GM19328 (cell line): ENCODE results near the gene CLMP.

Experiments used
- ATAC-seq: cut with Tn5 transposase; IDR thresholded peaks from one replicate; pipeline ENCODE4 v1.9.1; 2021; ENCODE audit warnings: mild to moderate bottlenecking, moderate library complexity; ENCODE audit not compliant: unreplicated experiment

Gene CLMP

DNA sequence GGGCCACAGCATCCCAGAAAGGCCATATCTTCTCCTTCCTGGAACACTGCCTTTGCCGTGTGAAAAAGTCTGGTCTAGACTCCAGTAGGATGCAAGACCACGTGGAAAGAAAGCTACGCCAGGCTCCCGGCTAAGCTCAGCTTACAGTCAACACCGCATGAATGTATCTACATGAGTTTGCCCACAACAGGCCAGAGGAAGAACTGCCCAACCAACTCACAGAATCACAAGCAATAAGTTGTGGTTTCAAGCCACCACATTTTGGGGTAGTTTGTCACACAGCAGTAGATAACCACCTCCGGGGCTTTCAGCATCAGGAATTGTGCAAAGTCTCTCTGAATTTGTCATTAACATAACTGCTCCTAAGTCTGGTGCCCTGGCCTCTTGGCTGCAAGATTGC is 160.5 kb downstream of the CLMP start:
- ATAC-seq, result no peak

DNA sequence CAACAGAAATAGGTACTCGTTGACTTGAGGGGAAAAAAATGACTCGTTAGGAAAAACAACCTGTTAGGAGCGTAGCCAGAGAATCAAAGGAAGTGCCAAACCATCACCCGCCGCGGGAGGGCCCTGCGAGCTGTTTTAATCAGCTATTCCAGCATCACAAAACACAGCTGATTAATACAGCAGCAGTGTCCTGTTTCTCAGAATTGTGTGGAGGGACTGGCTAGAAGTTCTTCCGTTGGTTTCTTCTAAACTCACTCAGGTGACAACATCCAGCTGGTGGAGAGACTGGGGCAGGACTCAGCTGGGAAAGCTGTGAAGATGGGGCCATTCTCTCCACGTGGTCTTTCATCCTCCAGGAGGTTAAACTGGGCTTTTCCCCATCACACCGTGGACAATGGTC is 161.2 kb downstream of the CLMP start:
- ATAC-seq, result no peak

DNA sequence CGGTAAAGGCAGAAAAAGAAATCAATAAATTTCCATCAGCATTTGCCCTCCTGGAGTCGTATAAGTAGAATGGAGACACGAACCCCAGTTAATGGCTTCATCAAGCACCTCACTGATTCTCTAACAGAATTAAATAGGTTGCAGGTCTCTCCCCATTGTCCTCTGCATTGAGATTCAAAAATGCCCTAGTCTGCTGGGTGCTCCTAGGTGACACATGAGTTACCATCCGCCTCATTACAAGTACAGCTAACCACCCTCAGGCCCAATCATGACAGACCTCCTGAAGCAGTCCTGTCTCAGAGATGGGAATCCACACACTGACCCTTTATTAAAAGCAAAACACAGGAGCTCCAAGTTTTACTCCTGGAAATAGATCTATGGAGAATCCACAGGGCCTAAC is 164.5 kb downstream of the CLMP start:
- ATAC-seq, result no peak

GRCh38 chr11:123020968-123021367 is 174.1 kb downstream of the CLMP start:
- ATAC-seq, result peak; percentile 64
